Activated CD4-positive, CD25-positive, alpha-beta regulatory T cell (primary cell): ENCODE measurements around the gene IL1RAPL2.
A peak's percentile ranks its signal among the peaks of the same experiment; 100 is the strongest.
"Not testable (repeated sequence)": the region's sequence is repeated elsewhere in the genome, so short reads cannot be mapped to it uniquely, and the experiment has no call there.

Experiments used
- DNase-seq, 4 experiments: peaks; one replicate each; lab custom pipeline; 2025; lab: John Stamatoyannopoulos, UW

IL1RAPL2 gene

DNA sequence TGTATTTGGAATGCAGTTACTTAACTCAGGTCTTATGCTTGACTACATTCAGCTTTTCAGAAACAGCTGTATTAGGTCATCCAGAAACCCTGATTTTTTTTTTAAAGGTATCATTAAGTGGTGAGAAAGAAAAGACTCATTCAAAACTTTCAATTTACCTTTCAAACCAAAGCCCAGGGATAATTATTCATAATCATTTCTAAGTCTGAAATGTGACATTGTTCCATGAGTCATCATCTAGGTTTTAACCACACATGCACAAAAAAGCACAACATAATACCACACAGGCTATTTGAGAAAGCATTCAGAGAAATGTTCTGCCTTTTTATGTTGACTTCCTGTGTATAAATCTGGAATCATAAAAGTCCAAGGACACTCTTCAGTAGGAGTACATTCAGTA, 288.2 kb downstream of the IL1RAPL2 start:
- DNase-seq: no peak

DNA sequence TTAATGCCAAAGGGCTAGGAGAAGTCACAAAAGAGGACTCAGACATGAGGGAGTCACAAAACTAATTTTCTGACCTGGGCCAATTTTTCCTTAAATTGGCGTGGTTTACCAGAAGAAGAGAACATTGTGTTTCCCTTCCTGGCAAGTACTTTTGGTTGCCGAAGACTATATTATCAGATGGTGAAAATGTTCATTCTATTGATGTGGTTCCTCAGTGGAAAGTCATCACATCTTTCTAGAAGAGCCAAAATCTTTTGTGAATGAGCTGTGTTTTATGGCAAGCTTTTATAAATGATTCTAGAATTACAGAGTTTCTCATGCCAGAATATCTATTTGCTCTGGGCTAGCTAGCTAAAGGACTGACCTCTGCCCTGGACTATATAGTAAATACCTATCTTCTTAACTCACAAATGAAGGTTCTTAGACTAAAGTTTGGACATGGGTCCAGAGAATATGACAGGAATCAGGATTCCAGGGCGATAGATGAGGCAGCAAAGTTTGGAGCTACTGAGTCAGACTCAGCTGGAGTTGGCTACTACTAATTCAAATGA, 288.9 kb downstream of the IL1RAPL2 start:
- no peak for DNase-seq

DNA sequence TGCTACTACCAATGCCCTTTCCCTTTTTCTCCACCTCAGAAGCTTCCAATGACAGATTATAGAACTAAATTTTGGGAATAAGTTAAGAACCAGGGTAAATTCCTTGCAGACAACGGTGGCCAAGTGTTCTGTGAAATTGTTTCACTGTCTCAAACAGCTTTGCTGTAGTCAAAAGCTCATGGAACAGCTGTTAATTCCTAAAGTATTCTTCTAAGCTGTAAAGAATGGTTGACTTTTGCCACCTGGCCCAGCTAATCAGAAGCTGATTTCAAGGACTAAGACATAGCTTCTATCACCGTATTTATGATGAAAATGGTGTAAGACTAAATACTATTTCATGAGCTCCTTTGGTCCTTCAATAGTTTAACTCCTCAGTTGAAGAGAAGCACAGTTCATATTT, 297.5 kb downstream of the IL1RAPL2 start:
- DNase-seq: no peak

DNA sequence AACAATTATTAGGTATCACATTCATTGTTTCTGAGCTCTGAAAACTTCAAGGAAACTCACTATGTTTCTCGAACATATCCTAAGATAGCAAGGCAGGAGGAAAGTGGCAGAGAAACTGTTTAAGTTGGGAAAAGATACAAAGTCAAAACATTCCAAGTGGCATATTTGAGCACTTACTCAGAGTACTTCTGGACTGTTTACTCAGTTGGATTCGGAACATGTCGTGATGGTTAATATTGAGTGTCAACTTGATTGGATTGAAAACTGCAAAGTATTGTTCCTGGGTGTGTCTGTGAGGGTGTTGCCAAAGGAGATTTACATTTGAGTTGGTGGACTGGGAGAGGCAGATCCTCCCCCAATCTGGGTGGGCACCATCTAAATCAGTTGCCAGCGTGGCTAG, 298.3 kb downstream of the IL1RAPL2 start:
- no peak for DNase-seq

DNA sequence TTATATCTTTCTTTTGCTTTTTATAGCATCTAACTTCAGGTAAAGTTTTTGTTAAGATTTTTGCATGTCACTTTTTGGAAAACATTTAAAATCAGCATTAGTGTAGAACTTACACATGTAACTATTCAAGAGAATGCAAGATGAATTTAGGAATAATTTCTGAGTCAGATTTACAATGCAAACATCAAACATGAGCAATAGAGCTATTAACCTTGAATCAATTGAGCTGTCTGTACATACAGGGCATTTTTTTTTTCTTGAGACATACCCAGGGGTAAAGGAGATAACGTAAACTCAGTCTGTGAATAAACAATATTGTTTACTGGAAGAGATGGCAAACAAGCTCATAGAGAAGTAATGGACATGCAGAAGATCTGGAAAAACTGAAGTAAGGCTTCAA, 311.5 kb downstream of the IL1RAPL2 start:
- no peak for DNase-seq

DNA sequence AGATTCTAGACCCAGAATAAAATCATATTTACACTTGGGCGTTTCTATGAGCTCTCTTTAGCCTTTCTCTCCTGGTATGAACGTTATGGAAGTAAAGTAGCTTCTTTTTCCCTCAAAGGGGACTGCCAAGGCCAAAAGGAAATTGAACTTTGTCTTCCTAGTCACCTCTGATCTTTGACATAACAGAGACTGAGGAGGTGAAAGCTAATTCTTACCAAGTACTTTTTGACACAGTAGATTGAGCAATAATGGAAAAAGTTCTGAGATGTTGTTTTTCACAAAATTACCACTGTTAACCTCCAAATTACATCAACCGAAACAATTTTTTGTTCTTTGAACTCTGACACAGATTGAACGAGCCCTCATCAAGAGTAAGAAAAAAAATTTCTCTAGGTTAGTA, 336.1 kb downstream of the IL1RAPL2 start:
- no peak for DNase-seq

DNA sequence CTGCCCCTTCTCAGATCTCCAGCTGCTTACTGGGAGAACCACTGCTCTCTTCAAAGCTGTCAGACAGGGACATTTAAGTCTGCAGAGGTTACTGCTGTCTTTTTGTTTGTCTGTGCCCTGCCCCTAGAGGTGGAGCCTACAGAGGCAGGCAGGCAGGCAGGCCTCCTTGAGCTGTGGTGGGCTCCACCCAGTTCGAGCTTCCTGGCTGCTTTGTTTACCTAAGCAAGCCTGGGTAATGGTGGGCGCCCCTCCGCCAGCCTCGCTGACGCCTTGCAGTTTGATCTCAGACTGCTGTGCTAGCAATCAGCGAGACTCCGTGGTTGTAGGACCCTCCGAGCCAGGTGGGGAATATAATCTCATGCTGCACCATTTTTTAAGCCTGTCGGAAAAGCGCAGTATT, 343.7 kb downstream of the IL1RAPL2 start:
- not testable (repeated sequence) for DNase-seq

DNA sequence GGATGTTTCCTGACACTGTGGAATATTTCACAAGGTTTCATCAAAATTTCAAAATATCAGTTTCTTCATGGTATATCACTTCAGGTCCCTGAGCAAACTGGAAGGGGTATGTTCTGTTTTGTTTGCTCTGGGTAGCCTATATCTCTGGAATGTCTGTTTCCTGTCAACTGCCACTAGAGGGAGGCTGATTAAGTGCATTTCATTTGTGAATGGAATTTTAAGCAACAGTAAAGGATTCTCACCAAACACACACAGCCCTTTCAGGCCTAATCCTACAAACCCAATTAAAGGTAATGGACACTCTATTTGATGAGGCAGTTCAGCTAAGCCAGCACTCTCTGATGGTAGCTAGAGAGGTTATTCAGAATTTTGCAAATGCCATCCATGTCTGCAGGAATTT, 347.3 kb downstream of the IL1RAPL2 start:
- no peak for DNase-seq

DNA sequence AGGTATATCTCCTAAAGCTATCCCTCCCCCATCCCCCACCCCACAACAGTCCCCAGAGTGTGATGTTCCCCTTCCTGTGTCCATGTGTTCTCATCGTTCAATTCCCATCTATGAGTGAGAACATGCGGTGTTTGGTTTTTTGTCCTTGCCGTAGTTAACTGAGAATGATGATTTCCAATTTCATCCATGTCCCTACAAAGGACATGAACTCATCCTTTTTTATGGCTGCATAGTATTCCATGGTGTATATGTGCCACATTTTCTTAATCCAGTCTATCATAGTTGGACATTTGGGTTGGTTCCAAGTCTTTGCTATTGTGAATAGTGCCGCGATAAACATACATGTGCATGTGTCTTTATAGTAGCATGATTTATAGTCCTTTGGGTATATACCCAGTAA, 348.7 kb downstream of the IL1RAPL2 start:
- not testable (repeated sequence) for DNase-seq

DNA sequence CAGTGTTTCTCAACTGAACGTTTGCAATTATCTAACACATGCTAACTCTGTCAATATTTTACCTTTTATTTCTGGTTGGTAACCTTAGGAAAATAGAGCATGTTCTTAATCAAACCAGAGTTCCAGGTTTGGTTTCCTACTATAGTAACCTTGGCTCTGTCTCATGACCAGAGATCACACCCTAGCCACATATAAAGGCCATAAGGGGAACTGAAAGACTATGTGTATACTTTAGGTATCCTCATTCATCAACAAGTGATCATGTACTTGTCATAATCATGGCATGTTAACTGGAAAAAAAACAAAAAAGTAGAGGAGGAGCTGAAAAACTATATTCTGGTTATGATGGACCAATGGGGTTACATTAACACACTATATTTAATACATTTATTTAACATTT, 352.1 kb downstream of the IL1RAPL2 start:
- DNase-seq: no peak

DNA sequence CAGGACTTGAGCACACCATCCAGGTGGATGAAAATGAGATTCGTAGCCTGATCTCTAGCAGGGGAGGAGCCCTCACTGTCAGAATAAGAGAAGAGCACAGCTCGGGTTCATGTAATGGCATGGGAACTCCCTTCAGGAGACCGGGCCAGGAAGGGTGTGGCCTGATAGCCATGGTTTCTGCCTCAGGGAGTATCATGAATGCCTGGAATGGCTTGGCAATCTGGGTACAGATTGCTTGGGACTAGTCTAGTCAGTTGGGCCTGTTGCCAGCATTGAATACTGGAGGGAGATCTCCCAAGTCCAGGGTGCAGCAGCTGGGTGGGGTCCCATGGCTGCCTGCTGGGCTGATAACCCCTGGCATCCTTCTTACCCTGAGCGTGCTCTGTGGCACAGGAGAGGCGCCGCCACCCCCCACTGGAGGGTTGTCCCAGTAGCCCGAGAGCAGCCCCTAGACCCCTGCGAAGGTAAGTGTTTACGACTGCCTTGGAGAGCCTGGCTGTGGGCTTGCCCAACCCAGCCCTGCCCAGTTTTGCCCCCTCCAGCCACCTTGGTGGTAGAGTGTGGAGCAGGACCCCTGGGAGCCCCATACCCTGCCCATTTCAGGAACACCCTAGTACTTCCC, 355.7 kb downstream of the IL1RAPL2 start:
- DNase-seq: no peak

DNA sequence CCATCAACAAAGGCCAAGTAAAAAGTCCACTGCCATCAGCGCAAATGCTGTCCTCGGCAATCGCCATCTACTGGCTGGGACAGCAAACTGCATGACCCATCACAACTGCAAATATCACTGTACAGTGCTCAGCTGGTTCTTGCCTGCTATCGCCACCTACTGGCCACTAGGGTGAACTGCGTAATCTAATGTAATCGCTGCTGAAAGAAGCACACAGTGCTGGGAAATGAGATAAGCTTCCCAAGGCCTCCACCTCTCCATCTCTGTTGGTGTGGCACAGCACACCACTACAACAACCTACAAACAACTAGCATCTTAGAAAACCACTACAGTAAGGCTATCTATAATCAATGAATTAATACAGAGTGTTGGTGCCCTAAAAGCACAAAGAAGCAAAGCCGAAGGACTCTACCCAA, 356.2 kb downstream of the IL1RAPL2 start:
- peak in 3 of 4 experiments; percentile 2 to 13 (median 3) for DNase-seq

DNA sequence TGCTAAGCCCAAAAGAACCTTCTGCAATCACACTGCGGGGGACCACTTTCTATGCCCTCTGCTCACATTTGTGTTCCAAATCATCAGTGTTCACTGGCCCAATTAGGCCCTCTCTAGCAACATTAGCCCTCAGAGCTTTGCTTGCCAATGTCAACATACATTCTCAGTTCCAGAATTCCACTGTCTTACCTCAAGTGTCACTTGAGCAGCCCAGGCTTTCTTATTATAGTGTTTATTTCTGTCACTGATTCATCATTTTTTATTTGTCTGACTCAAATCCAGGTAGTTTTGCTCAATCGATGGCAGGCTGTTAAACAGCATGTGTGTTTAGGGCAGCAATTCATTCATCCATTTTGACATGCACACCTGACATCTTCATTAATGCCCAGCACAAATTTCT, 363.3 kb downstream of the IL1RAPL2 start:
- no peak for DNase-seq

DNA sequence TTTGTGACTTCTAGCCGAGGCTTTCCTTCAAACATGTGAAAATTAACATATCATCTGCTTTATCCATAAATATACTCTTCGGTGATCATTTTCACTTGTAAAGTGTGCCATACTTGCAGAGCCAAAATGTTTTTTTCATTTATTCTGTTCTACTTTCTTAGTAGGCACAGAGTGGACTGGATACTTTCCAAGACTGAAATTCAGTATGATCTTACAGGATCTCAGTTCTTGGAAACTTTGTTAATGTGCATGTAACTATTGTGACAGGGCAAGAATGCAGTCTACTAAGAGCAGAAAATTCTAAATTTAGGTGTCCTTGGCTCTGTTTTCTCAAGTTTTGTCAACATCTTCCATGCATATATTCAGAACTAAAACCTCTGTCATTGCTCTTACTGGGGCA, 369.6 kb downstream of the IL1RAPL2 start:
- no peak for DNase-seq

DNA sequence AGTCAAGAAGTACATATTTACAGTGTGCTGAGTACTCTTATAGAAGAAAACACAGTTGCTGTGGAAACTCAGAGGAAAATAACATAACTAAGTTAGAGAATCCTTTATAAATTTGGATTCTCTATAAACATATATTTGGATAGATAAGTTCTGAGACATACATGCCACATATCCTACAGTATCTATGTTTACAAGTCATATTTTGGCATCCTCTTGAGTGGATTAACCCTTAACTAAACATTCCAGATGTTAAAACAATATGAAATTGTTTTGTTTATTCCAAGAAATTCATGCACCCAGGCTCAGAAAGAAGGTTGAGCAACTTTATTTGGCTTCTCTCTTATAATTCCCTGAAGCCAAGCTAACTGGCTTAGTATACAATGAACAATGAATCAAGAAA, 387.3 kb downstream of the IL1RAPL2 start:
- no peak for DNase-seq

DNA sequence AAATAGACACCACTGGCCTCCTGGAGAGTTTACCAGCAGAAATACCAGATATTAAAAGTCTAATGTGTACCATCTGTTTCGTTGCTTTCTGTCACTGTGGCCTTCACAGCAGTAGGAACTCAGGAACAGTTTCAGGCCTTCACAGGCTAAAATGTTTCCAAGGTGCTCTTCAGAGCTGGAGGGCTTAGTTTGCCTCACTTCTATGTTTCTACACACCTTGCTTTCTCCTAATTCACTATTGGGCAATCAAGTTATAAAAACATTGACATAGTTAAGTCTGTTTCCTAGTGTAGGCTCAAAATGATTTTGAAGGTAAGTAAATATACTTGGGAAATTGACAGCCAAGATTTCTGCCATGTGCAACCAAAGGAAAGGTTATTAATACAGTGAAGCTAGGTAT, 395.9 kb downstream of the IL1RAPL2 start:
- DNase-seq: no peak

DNA sequence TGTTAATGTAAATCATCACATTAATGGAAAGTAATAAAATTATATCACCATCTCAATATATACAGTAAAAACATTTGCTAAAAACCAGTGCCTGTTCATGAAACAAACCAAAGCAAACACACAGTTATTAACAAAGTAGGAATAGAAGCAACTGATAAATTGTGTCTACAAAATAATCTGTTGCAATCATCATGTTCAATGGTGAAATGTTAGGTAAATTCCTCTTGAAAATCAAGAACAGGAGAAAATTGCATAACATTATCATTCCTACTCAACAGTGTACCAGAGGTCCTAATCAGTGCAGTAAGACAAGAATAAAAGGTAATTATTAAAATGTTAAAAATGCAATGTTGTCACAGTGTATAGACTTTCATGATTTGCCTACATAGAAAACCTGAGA, 402.2 kb downstream of the IL1RAPL2 start:
- no peak for DNase-seq

DNA sequence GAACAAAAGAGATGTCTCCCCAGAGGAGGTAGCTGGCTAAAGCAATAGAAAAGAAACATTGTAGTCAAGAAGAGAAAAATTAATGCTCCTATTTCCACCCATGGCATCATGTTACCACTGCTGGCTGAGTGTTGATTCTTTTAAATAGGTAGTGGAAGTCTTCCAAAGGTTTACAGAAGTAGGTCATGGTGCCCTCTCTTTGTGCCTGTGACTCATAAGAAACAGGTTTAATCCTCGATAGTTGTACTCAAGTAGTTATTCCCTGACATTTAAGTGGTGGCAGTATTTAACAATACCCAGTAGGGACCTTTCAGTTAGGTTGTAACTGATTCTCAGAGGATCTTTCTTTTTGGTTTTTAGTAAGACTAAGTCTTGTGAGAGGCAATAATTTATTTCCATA, 406.7 kb downstream of the IL1RAPL2 start:
- DNase-seq: no peak

DNA sequence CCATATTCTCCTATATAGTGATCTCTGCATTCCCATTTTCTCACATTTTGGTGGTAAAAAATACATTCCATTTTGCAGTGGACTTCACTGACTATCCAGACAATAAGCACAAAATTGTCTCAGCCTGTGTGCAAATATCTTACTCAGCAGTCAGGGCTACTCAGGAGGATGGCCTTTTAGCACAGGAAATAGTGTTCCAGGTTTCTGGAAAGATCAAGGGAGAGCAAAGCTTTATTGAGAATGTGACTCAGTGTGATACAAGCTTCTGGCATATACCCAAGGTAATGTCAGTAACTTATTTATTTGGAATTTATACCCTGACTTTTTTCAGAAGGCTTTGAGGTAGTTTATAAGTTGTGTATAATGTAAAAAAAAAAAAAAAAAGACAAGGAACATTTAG, 421.1 kb downstream of the IL1RAPL2 start:
- no peak for DNase-seq

DNA sequence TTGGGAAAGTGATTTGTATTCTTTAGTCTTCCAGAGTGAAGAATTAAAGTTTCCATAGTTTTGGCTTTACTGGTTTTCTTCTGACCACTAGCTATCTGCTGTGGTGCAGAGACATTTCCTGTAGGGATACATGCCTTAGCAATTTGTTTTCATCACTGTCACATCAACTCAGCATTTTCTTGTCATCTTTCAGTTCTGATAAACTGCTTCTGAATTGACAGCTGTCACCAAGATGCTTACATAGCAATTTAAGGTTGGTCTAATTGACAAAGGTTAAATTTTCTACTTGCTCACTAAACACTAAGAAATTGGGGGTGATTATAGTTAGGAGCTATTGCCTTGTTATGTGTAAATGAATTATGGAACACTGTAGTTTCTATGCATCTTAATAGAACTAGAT, 422.0 kb downstream of the IL1RAPL2 start:
- DNase-seq: no peak

DNA sequence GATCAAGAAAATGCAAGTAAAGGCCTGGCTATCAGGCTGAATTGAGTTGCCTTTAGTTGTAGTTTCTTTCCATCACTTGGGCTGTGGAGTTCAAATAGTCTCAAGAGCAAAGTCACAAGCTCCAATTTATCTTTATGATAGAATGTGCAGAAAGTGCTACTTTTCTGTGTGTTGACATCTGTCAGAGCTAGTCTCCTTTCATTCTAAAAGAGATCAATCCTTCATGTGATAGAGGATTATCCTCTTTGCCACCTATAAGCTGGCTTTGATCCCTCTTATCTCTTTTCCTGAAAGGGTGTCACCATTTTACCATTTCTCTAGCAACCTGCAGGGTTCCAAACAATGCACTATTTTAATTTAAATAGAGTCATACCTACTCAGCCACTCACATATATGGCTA, 429.5 kb downstream of the IL1RAPL2 start:
- no peak for DNase-seq

DNA sequence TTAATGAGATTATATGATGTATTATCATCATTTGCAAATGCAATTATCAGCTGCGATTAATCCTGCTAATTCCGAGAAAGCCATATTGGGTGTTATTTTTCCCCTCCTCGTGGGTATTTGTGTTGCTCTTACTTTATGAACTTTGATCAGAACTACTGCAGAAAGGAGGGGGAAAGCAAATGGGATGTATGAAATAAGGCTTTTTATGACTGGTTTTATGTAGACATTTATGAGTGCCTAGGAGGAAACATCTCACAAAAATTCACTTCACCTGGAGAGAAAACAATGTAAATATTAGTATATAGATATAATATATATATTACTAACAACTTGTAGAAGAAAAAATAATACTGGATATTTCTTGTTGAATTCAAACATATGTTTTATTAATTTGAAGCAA, 440.1 kb downstream of the IL1RAPL2 start:
- no peak for DNase-seq

DNA sequence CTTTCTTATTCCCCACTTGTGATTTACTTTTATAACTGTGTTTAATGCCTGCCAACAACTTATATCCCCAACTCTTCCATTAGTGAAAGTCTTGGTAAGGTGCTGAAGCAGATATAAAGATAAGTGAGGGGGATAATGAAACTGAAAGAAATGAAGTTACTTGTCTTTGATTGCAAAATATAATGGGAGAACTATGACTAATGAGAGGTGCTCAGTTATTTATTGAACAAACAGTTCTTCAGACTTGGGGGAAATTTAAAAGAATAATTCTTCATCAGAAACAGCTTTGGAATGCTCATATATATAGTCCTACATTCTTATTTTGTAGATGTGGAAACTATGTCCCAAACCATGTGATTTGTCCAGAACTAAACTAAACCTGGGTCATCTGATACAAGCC, 441.0 kb downstream of the IL1RAPL2 start:
- DNase-seq: no peak

DNA sequence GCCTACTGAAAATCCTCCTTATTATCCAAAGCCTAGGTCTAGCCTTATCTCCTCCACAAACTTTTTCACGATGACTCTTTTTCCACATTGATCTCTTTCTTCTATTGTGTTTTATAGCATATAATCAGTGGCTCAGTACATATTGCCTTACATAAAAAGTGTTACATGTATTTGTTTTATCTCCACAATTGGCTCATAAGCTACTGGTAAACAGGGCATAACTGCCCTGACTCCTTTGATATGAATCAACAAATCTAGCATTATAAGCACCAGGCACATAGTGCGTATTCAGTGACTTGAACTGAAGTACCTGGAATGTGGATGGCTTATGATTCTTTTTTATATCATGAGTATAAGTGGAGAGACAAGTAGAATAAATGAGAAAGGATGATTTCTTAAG, 447.7 kb downstream of the IL1RAPL2 start:
- DNase-seq: no peak
